ENCODE data around the gene ADRM1. TPM values are rescaled to one million over a fixed set of nuclear protein-coding genes. Genes with fewer than 3 reads are reported as not detected.
A peak's percentile ranks its signal among the peaks of the same experiment; 100 is the strongest.

ADRM1 gene
- total RNA-seq, 2 experiments from 2014 or later, result 87.0 to 128 TPM

- BruUV-seq (replicated peaks), result no TSS peak
- DNase-seq (ENCODE audit: low spot score), result no peak
- Histone ChIP-seq H3K36me3 (ENCODE audit: insufficient read depth, low read length) (peaks cover 3% of the 10 kb centered on the region; the same call in 1 of the 2 replicates), H3K9me3 (ENCODE audit: low read length) (no peaks in the 10 kb centered on the region), H3K9me2 (ENCODE audit: insufficient read depth, low read length) (no peaks in the 10 kb centered on the region), H3K27ac (ENCODE audit: low read depth, low read length, poor library complexity, severe bottlenecking) (peak overlapping the region; percentile 46), H3K4me3 (ENCODE audit: low read depth, low read length, poor library complexity, severe bottlenecking) (no peak overlapping the region), H4K20me1 (ENCODE audit: insufficient read depth, low read length) (no peaks in the 10 kb centered on the region), H3K4me2 (ENCODE audit: low read length) (peak overlapping the region; percentile 61), H3K4me1 (ENCODE audit: insufficient read depth, low read length, poor library complexity, severe bottlenecking) (peaks cover 50% of the 10 kb centered on the region), H3K79me2 (ENCODE audit: insufficient read depth, low read depth, low read length) (no peaks in the 10 kb centered on the region), H2AFZ (ENCODE audit: low read length) (no peak overlapping the region)
- TF ChIP-seq CTCF (conservative IDR thresholded peaks at IDR 0.05; ENCODE audit: low read length), result no peak
- TF ChIP-seq EZH2phosphoT487 (IDR thresholded peaks at IDR 0.05; ENCODE audit: borderline replicate concordance, low read depth, low read length), result no peak
- intact Hi-C loops (cut with micrococcal nuclease; ENCODE audit: unreplicated experiment), result no loop called here
- ChIA-PET CTCF (ENCODE audit: unreplicated experiment) (no interaction called here), POLR2A (no interaction called here)
Measured at GRCh38 chr20:62357681-62358080, 54.9 kb downstream of the ADRM1 start.

Small RNAs within 50 kb of the gene (microRNA-seq; reads per million reads assigned to microRNA genes)
- gene MIR4758 (ENCODE audit: borderline replicate concordance), result 3.8 reads per million

Other genes with a start within 250 kb of the ADRM1 start
- 6.7 and 11.2 TPM in 2 replicates for gene TAF4, start 237.1 kb upstream of the ADRM1 start, total RNA-seq (2014; rRNA removed; shearing (Covaris generic))
- gene TAF4, start 237.1 kb upstream of the ADRM1 start, total RNA-seq (2022), result 28.4 and 38.9 TPM in 2 replicates
- 44.7 and 54.2 TPM in 2 replicates for gene LSM14B, start 180.5 kb upstream of the ADRM1 start, total RNA-seq (2014; rRNA removed; shearing (Covaris generic))
- 53.7 and 54.4 TPM in 2 replicates for gene LSM14B, start 180.5 kb upstream of the ADRM1 start, total RNA-seq (2022)
- 247 and 362 TPM in 2 replicates for gene PSMA7, start 159.6 kb upstream of the ADRM1 start, total RNA-seq (2014; rRNA removed; shearing (Covaris generic))
- 223 and 266 TPM in 2 replicates for gene PSMA7, start 159.6 kb upstream of the ADRM1 start, total RNA-seq (2022)
- gene SS18L1, start 159.2 kb upstream of the ADRM1 start, total RNA-seq (2014; rRNA removed; shearing (Covaris generic)), result 13.0 and 17.0 TPM in 2 replicates
- gene SS18L1, start 159.2 kb upstream of the ADRM1 start, total RNA-seq (2022), result 16.8 and 17.7 TPM in 2 replicates
- 20.3 and 24.1 TPM in 2 replicates for gene MTG2, start 120.0 kb upstream of the ADRM1 start, total RNA-seq (2014; rRNA removed; shearing (Covaris generic))
- 37.5 and 38.6 TPM in 2 replicates for gene MTG2, start 120.0 kb upstream of the ADRM1 start, total RNA-seq (2022)
- gene HRH3, start 82.7 kb upstream of the ADRM1 start, total RNA-seq (2014; rRNA removed; shearing (Covaris generic)), result not detected in 2 replicates
- not detected in 2 replicates for gene HRH3, start 82.7 kb upstream of the ADRM1 start, total RNA-seq (2022)
- gene OSBPL2, start 64.5 kb upstream of the ADRM1 start, total RNA-seq (2014; rRNA removed; shearing (Covaris generic)), result 17.2 and 20.7 TPM in 2 replicates
- 40.0 and 44.8 TPM in 2 replicates for gene OSBPL2, start 64.5 kb upstream of the ADRM1 start, total RNA-seq (2022)
- gene LAMA5, start 64.3 kb downstream of the ADRM1 start, total RNA-seq (2014; rRNA removed; shearing (Covaris generic)), result 53.3 and 59.3 TPM in 2 replicates
- gene LAMA5, start 64.3 kb downstream of the ADRM1 start, total RNA-seq (2022), result 144 and 162 TPM in 2 replicates
- 2,092 and 3,376 TPM in 2 replicates for gene RPS21, start 84.1 kb downstream of the ADRM1 start, total RNA-seq (2014; rRNA removed; shearing (Covaris generic))
- gene RPS21, start 84.1 kb downstream of the ADRM1 start, total RNA-seq (2022), result 2,373 and 2,571 TPM in 2 replicates
- gene CABLES2, start 104.3 kb downstream of the ADRM1 start, total RNA-seq (2014; rRNA removed; shearing (Covaris generic)), result 11.1 and 14.8 TPM in 2 replicates
- 22.5 and 23.3 TPM in 2 replicates for gene CABLES2, start 104.3 kb downstream of the ADRM1 start, total RNA-seq (2022)
- gene RBBP8NL, start 124.5 kb downstream of the ADRM1 start, total RNA-seq (2014; rRNA removed; shearing (Covaris generic)), result not detected in 2 replicates
- not detected in 2 replicates for gene RBBP8NL, start 124.5 kb downstream of the ADRM1 start, total RNA-seq (2022)
- not detected in 2 replicates for gene GATA5, start 173.0 kb downstream of the ADRM1 start, total RNA-seq (2014; rRNA removed; shearing (Covaris generic))
- gene GATA5, start 173.0 kb downstream of the ADRM1 start, total RNA-seq (2022), result not detected in 2 replicates

Measured in OCI-LY7 (cell line).